HEK293 (cell line): ENCODE results near the gene ABHD12B.

Experiments used
- REST ChIP-seq: fragments of 450-650 bp; formaldehyde crosslinking; IDR thresholded peaks from 2 replicates; pipeline ENCODE4 v1.5.1; 2016; ENCODE audit warnings: missing biosample characterization, missing genetic modification characterization
- WT1 ChIP-seq: fragments of 450-650 bp; formaldehyde crosslinking; IDR thresholded peaks from 2 replicates; pipeline ENCODE4 v1.5.1; 2016; ENCODE audit warnings: missing biosample characterization, missing genetic modification characterization

The ABHD12B gene

GRCh38 chr14:50953502-50953901, 81.6 kb downstream of the ABHD12B start (continued):
- TF ChIP-seq REST (tag by site-specific recombination) (no peak), WT1 (tag by site-specific recombination) (no peak)
